ENCODE results near the gene MAP4K2. TPM values are rescaled to one million over a fixed set of nuclear protein-coding genes. Genes with fewer than 3 reads are reported as not detected.

The MAP4K2 gene
- total RNA-seq, 1 donor: 10.8 TPM

DNA sequence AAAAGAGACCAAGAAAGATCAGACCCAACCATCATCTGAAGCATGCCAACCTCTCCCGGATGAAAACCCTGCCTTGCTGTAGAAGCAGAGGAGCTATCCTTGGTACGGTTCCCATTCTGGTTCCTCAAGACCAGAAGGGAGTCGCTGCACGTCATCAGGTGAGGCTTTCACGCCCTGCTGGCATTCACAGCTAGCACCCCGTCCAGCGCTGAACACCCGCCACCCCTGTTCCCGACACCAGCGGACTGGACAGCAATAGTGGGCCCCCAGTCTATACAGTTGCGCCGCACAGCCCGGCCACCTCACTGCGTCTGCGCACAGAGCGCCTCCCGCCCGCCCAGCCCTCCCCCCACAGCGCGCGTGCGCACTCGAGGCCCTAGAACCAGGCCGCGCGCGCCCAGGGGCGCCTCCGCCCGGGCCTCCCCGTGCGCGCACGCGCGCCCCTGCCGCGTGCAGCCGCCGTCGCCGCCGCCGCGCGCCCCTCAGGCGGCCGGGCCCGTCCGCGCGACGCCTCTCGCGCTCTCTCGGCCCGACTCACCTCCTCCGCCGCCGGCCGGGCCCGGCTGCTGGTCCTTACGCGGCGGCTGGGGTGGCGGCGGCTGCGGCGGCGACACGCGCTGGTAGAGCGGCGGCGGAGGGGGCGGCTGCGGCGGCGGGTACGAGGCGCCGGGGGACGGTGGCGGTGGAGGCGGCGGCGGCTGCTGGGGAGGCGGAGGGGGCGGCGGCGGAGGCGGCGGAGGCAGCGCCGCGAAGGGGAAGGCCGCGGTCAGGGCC lies 25.4 kb downstream of the MAP4K2 start:
- DNase-seq (ENCODE audit: low read depth): peak; percentile 82
- TF ChIP-seq, protein P1, sequence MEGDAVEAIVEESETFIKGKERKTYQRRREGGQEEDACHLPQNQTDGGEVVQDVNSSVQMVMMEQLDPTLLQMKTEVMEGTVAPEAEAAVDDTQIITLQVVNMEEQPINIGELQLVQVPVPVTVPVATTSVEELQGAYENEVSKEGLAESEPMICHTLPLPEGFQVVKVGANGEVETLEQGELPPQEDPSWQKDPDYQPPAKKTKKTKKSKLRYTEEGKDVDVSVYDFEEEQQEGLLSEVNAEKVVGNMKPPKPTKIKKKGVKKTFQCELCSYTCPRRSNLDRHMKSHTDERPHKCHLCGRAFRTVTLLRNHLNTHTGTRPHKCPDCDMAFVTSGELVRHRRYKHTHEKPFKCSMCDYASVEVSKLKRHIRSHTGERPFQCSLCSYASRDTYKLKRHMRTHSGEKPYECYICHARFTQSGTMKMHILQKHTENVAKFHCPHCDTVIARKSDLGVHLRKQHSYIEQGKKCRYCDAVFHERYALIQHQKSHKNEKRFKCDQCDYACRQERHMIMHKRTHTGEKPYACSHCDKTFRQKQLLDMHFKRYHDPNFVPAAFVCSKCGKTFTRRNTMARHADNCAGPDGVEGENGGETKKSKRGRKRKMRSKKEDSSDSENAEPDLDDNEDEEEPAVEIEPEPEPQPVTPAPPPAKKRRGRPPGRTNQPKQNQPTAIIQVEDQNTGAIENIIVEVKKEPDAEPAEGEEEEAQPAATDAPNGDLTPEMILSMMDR (IDR thresholded peaks at IDR 0.05; ENCODE audit: insufficient read depth, low read depth, low read length): no peak
- peak overlapping the region; percentile 88 for H3K4me3 ChIP-seq (ENCODE audit: low read depth, low read length)

DNA sequence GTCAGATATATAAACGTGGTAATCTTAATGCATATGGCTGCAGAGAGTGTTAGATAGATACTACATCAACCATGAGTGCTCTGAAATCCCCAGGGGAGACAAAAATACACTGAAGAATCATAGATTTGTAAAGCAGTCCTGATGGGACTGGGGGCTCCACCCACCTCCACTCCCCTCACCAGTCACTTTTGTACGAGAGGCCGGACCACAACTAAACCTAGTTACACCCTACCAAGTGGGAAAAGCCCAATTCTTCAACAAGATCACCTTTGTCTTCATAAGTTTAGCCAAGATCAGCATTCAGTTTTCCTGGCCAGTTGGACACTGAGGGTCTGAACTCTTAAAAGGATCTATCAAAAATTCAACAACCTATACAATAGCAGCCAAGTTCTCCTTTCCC lies 26.1 kb downstream of the MAP4K2 start:
- TF ChIP-seq, protein P1 (IDR thresholded peaks at IDR 0.05; ENCODE audit: insufficient read depth, low read depth, low read length): no peak
- DNase-seq (ENCODE audit: low read depth): no peak
- peak overlapping the region; percentile 88 for H3K4me3 ChIP-seq (ENCODE audit: low read depth, low read length)

DNA sequence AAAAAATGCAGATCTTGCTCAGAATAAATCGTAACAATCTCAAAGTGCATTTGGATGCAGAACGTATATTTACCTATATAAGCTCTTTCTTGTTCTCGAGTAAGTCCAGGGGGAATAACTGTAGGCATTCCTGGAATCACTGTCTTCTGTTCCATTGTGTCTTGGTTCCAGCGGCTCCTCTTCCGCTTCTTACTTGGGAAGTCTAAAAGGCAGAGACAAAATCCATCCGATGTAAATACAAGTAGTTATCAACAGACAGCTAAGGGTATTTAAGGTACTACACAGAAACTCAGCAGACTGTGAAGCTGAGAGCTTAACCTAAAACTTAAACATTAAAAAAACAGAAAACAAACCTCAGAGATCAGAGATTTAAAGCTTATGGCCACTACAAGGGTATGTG lies 26.6 kb downstream of the MAP4K2 start:
- TF ChIP-seq, protein P1 (IDR thresholded peaks at IDR 0.05; ENCODE audit: insufficient read depth, low read depth, low read length): no peak
- H3K4me3 ChIP-seq (ENCODE audit: low read depth, low read length): peak overlapping the region; percentile 88
- DNase-seq (ENCODE audit: low read depth): no peak

DNA sequence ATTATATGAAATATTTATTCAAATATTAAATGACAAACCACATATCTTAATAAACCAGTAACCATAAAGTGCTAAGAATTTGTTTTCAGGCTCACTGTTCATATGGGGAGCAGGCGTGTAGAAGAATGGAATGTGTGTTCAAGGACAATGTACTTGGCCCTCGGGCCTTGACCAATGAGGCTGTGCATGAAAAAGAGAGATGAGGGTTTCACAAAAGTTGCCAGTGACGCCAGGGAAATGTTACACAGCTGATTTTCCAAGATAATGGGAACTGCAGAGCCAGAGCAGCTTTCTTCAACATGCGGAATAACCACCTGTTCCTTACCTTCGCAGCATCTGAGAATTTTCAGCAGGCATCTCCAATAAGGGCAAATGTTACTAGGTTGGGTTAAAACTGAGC lies 28.9 kb downstream of the MAP4K2 start:
- no peak for DNase-seq (ENCODE audit: low read depth)
- TF ChIP-seq, protein P1 (IDR thresholded peaks at IDR 0.05; ENCODE audit: insufficient read depth, low read depth, low read length): no peak
- no peak overlapping the region for H3K4me3 ChIP-seq (ENCODE audit: low read depth, low read length)

DNA sequence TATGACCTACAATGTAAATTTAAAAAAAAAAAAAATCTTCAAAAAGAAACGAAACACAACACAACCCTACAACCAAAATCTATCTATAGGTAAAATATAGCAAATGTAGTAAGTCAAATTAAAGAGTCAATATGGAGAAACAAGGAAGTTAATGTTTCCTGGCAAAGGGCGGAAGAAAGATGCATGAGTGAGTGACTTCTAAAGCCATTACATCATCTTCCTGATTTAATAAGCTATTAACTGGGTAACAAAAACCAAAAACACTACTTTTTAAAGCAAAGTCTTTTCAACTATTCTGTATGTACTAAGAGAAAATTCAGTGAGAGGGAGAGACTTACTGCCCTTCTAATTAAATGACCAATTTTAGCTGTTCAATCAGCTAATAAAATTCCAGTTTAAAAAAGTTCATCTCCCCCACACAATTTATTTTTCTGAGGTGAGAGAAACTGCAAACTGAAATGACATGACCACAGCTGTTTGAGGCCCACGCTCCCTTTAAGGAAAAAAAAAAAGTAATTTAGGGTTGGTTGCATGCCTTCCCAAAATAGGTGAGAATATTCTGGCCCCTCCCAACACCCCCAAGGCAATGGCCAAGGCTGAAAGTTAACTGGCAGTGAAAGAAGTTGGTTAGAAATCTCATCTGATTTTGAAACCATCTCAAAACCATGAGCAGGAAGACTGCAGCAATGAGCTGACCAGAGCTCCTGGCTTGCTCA lies 30.6 kb downstream of the MAP4K2 start:
- H3K4me3 ChIP-seq (ENCODE audit: low read depth, low read length): no peak overlapping the region
- TF ChIP-seq, protein P1 (IDR thresholded peaks at IDR 0.05; ENCODE audit: insufficient read depth, low read depth, low read length): no peak
- no peak for DNase-seq (ENCODE audit: low read depth)

DNA sequence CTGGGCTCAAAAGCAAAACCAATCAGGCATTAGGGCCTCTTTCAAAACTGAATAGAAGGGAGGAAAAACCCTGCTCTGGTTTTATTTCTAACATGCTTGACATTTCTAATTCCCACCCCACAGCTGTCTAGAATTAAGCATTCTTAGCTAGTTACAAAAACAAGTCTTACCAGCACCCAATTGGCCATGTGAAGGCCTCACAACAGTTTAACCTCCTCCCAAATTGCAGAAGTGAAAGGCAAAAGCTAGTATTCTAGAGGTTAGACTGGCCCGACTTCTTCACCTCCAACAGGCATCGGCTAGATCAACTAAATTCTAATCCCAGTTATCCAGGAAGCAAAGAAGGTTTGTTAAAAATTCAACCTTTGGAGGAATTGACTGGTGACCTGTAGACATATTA lies 31.2 kb downstream of the MAP4K2 start:
- H3K4me3 ChIP-seq (ENCODE audit: low read depth, low read length): no peak overlapping the region
- no peak for DNase-seq (ENCODE audit: low read depth)
- TF ChIP-seq, protein P1 (IDR thresholded peaks at IDR 0.05; ENCODE audit: insufficient read depth, low read depth, low read length): no peak
